Effector memory CD4-positive, alpha-beta T cell (primary cell): Measurements from ENCODE around the gene SSH3.

Source experiments
- DNase-seq, 3 donors: peaks; one replicate each; pipeline ENCODE4 v3.0.0-alpha.2; 2020
- H3K27ac ChIP-seq: 2 replicates; pipeline ENCODE4 v1.7.0; 2013; ENCODE audit warnings: mild to moderate bottlenecking, low read length, moderate library complexity; ENCODE audit not compliant: insufficient read depth, poor library complexity, severe bottlenecking
- H3K27me3 ChIP-seq: replicated peaks from 2 replicates; pipeline ENCODE4 v1.7.0; 2013; ENCODE audit warnings: mild to moderate bottlenecking, low read length; ENCODE audit not compliant: insufficient read depth, control insufficient read depth, poor library complexity, severe bottlenecking
- H3K36me3 ChIP-seq: 2 replicates; pipeline ENCODE4 v1.7.0; 2013; ENCODE audit warnings: mild to moderate bottlenecking, low read length, moderate library complexity; ENCODE audit not compliant: control insufficient read depth, insufficient read depth
- H3K4me1 ChIP-seq: 2 replicates; pipeline ENCODE4 v1.7.0; 2013; ENCODE audit warnings: low read length, mild to moderate bottlenecking; ENCODE audit not compliant: control insufficient read depth, insufficient read depth, poor library complexity, severe bottlenecking
- H3K4me3 ChIP-seq: 2 replicates; pipeline ENCODE4 v1.7.0; 2013; ENCODE audit warnings: low read length, low read depth, mild to moderate bottlenecking; ENCODE audit not compliant: insufficient read depth, poor library complexity, severe bottlenecking
- H3K9me3 ChIP-seq: 2 replicates; pipeline ENCODE4 v1.7.0; 2013; ENCODE audit warnings: mild to moderate bottlenecking, low read length, moderate library complexity; ENCODE audit not compliant: control insufficient read depth

SSH3 gene

DNA sequence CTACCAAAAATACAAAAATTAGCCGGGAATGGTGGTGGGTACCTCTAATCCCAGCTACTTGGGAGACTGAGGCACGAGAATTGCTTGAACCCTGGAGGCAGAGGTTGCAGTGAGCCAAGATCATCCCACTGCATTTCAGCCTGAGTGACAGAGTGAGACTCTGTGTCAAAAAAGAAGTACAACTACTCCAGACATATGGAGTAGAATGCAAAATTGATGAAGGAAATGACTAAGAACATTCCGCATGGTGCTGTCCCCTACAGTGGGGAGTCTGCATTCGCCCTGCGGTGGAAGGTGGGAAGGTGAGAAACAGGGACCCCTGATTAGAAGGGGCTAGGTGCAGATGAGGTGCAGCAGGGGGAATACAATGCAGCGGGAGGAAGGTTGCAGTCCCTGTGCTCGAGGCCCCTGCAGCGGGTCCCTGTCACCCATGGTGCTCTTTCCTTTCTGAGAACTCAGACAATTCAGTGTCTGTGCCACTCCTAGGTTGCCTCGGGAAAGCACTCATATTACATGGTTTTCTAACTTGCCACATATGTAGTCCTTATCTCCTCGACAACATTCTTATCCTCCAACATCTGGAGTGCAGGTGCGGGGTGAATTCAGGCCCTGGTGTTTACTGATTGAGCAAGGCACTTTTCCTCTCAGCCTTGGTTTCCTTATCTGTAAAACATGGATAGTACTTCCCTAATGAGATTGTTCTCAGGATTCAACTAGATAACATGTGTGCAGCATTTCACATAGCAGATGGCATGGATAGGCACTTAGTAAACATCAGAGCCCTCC is 44.8 kb downstream of the SSH3 start:
- Histone ChIP-seq H3K36me3 (no peaks in the 10 kb centered on the region), H3K27me3 (no peaks in the 10 kb centered on the region), H3K9me3 (no peaks in the 10 kb centered on the region), H3K4me3 (no peak overlapping the region), H3K27ac (no peak overlapping the region), H3K4me1 (peaks cover 36% of the 10 kb centered on the region)
- DNase-seq, result no peak

DNA sequence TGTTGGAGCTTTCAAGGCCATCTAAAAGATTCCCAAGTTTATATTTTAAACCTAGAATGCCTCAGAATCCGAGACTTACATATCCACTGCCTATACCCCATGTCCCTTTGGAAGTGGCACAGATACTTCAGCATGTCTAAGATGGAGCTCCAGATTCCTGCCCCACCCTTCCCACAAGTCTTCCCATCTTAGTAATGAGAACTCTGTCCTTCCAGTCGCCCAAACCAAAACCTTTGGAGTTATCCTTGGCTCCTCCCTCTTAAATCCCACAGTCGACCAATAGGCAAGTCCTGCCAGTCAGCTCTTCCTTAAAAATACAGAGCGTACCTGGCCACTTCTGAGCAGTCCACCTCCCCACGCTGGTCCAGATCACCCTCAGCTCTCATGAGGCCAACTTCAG is 45.7 kb downstream of the SSH3 start:
- no peak overlapping the region for H3K27ac ChIP-seq
- no peaks in the 10 kb centered on the region for H3K9me3 ChIP-seq

DNA sequence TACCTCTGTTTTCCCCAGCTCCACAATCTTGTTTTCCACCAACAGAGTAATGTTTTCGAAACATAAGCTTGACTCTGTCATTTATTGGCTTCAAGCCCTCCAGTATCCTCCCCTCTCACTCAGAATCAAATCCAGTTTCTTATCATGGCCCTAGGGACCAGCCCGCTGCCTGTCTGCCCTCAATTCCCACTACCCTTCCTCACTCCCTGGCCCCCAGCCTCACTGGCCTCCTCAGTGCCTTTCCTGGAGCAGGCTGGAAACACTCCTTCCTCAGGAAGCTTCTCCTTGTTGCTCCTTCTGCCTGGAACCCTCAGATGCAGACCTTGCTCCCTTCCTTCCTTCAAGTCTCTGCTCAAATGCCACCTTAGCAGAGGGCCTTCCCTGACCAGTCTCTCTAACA is 46.1 kb downstream of the SSH3 start:
- Histone ChIP-seq H3K36me3 (no peaks in the 10 kb centered on the region), H3K27me3 (no peaks in the 10 kb centered on the region), H3K4me1 (peaks cover 38% of the 10 kb centered on the region), H3K4me3 (no peak overlapping the region), H3K9me3 (no peaks in the 10 kb centered on the region), H3K27ac (no peak overlapping the region)
- no peak for DNase-seq

More for the DNA sequence above, 45.7 kb downstream of the SSH3 start:
- Histone ChIP-seq H3K4me1 (peaks cover 38% of the 10 kb centered on the region), H3K36me3 (no peaks in the 10 kb centered on the region), H3K27me3 (no peaks in the 10 kb centered on the region), H3K4me3 (no peak overlapping the region)
- DNase-seq, result no peak

DNA sequence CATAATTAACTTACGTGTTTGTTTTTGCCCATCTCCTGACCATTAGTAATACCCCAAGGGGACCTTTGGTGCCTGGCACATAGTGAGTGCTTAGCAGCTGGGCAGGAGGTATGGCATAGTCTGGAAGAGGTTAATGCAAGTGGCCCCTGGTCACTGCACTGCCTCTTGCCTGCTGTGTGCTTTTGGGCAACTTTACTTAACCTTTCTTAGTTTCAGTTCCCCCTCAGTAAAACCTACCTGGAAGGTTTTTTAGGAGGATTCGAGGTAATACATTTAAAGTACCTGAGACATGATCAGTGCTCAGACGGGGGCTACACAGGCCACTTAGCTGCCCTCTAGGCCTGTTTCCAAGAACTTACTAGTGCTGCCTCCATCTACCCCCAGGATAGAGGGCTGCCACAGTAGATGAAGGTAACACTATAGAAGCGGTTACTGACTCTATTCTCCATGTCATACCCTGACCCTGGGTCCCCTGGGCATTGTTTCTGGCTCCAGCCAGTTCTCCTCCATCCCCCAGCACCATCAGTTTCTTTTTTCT is 46.7 kb downstream of the SSH3 start:
- Histone ChIP-seq H3K27ac (no peak overlapping the region), H3K9me3 (no peaks in the 10 kb centered on the region), H3K27me3 (no peaks in the 10 kb centered on the region), H3K36me3 (no peaks in the 10 kb centered on the region), H3K4me1 (peaks cover 42% of the 10 kb centered on the region), H3K4me3 (no peak overlapping the region)
- DNase-seq, result no peak

DNA sequence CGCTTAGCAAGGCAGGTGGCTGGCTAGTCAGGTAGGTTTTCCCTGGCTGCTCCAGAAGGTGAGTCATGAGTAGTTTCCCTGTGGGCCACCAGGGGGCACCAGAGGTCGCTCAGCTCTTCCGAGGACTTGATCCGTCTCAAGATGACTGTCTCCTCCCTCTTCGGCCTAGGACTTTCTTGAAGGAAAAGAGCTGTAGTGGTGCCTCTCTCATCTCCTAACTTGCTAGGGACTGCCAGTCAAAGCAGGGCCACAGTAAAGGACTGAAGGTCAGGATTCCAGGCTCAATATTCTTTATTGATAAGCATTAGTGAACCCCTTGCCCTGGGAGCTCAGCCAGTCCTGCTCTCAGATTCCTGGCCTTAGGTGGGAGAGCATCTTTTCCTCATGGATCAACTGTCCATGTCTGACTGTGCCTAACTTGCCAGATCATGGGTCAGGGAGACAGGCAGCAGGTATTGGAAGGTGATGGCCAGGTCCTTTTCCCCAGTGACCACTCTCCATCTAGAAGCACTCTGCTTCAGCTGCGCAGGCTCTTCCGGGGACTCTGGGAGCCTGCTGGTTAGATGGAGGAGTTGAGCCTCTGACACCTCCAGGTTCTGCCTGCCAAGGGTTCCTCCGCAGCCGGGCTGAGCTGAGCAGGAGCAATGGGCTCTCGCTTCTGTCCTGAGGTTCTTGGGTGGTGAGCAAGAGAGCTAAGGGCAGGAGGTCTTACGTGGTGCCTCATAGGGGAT is 48.1 kb downstream of the SSH3 start:
- H3K27me3 ChIP-seq, result no peaks in the 10 kb centered on the region
- peak overlapping the region; percentile 57 for H3K27ac ChIP-seq
- no peak overlapping the region for H3K4me3 ChIP-seq
- H3K4me1 ChIP-seq, result peaks cover 40% of the 10 kb centered on the region
- peak; percentile 44 to 53 (median 47) for DNase-seq
- no peaks in the 10 kb centered on the region for H3K36me3 ChIP-seq
- H3K9me3 ChIP-seq, result no peaks in the 10 kb centered on the region

DNA sequence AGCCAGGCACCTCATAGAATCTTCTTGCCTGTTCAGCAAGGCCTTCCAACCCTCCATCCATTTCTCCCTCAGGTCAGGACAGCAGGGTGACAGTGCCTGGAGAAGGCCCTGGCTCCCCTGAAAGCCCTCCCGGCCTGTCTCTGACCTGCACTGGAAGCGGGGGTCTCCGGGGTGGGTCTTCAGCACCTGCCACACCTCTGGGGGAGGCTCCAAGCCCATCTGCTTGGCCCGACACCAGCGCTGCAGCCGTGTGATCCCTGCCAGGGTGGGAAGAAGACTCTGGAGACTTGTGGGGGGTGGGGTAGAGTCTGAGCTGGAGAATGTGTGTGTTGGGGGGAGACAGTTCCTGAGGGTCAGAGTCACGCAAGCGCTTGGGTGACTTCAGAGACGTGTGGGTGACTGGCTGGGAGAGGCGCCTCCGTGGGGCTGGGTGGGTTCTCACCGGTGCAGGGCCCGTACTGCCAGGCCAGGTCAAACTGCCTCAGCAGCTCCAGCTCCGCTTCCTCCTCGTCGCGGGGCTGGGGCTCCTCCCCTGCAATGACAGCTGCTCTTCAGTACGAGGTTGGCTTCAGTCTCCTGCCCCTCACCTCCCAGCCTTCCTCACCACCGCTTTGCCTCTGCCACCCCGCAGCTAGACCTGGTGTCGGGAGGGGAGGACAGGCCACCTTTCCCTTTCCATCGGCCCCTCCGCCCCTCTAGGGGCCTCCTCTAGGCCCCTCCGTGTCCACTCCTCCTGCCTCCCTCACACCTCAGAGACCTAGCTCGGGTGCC is 49.4 kb downstream of the SSH3 start:
- no peak for DNase-seq
- Histone ChIP-seq H3K4me3 (peak overlapping the region; percentile 74), H3K4me1 (peaks cover 48% of the 10 kb centered on the region)

DNA sequence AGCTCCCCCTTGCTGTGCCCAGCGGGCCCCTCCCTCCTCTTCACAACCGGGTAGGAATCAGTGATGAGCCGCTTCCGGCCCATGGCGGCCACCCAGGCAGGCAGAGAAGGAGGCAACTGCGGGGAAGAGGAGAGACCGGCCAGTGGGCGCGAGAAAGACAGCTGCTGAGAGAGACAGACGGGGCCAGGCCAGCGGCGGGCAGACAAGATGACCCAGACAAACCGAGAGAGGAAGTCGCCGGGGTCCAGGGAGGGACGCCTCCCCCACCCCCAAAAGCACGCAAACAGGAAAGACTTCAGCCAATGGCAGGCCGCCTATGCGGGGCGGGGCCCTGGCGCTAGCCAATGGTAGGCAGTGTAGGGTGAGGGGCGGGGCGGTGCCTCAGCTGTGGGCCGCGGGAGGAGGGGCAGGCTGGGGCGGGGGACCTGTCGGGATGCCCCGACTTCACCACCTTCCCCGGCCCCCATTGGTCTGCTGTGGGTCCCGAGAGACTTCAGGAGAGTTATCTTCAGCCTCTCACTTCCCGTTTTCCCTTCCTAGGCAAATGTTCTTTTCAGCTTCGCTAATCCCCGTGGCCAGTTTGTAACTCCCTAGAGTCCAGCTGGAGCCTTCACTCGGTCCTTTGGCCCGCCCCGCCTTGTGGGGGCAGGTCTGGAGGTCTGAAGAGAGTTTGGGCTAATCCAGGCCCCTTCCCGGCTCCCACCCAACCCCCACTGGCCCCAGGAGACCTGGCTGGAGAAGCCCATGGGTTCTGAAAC is 50.2 kb downstream of the SSH3 start, which contains the start of gene POLD4:
Gene POLD4, minus strand, starts transcription at position 230 of the 758 bp plus-strand sequence. Its CDS starts 147 bp downstream, at position 83.
- Histone ChIP-seq H3K4me1 (peaks cover 48% of the 10 kb centered on the region), H3K27ac (peak within 1 kb of the TSS; percentile 97), H3K9me3 (no peaks in the 10 kb centered on the region), H3K36me3 (no peaks in the 10 kb centered on the region), H3K27me3 (no peaks in the 10 kb centered on the region), H3K4me3 (peak within 1 kb of the TSS; percentile 74)
- DNase-seq, result peak; percentile 90 to 93 (median 93)

More for the DNA sequence above, 49.4 kb downstream of the SSH3 start:
- Histone ChIP-seq H3K36me3 (no peaks in the 10 kb centered on the region), H3K27me3 (no peaks in the 10 kb centered on the region), H3K27ac (peak overlapping the region; percentile 97), H3K9me3 (no peaks in the 10 kb centered on the region)

DNA sequence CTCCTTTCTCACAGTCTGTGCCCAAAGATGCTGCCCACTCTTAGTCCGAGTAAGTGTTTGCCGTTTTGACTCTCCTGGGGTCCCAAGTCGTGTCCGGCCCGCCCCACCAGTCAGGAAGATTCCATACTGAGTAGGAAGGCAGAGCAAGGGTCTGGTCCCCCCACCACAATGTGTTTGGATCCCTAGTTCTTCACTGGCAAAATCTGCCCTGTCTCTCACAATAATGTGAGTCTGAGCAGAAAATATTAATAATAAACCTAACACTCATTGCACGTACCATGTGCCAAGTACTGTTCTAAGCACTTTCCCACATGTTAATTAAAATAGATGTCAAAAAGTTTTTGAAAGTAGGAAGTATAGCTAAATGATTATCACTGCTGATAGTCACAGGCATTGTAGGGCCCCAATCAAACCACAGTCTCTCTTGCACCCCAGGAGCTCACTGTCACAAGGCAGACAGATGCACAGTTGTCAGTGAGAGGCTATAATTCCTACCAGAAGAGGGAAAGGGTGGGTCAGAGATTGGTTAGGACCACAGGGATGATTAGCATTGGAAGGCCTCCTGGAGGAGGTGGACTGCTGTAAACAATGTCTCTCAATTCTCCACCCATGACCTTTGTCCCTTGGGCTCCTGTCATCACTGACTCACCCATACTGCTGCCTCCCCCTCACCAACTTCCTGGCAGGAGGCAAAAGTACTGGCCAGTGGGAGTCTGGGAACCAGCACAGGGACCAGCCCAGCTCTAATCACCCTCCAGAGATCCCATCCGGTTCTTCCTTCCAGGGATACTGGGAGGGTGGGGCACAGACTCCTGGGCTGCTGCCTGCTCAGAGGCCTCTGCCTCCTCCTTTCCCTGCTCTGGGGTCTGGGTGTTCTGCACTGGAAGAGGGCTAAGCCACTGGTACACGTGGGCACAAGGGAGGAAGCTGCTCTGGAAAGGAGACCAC is 51.0 kb downstream of the SSH3 start:
- no peaks in the 10 kb centered on the region for H3K27me3 ChIP-seq
- peak overlapping the region; percentile 74 for H3K4me3 ChIP-seq
- no peak for DNase-seq
- H3K4me1 ChIP-seq, result peaks cover 48% of the 10 kb centered on the region
- H3K36me3 ChIP-seq, result no peaks in the 10 kb centered on the region
- H3K27ac ChIP-seq, result peak overlapping the region; percentile 97
- H3K9me3 ChIP-seq, result no peaks in the 10 kb centered on the region
